Kidney capillary endothelial cell (primary cell): ENCODE results near the gene CRLF3.
"Not testable (repeated sequence)": the region's sequence is repeated elsewhere in the genome, so short reads cannot be mapped to it uniquely, and the experiment has no call there.

ENCODE experiments used
- DNase-seq: peaks from one replicate; pipeline ENCODE4 v3.0.0-alpha.2; 2018; ENCODE audit warnings: low spot score

The CRLF3 gene, protein sequence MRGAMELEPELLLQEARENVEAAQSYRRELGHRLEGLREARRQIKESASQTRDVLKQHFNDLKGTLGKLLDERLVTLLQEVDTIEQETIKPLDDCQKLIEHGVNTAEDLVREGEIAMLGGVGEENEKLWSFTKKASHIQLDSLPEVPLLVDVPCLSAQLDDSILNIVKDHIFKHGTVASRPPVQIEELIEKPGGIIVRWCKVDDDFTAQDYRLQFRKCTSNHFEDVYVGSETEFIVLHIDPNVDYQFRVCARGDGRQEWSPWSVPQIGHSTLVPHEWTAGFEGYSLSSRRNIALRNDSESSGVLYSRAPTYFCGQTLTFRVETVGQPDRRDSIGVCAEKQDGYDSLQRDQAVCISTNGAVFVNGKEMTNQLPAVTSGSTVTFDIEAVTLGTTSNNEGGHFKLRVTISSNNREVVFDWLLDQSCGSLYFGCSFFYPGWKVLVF

DNA sequence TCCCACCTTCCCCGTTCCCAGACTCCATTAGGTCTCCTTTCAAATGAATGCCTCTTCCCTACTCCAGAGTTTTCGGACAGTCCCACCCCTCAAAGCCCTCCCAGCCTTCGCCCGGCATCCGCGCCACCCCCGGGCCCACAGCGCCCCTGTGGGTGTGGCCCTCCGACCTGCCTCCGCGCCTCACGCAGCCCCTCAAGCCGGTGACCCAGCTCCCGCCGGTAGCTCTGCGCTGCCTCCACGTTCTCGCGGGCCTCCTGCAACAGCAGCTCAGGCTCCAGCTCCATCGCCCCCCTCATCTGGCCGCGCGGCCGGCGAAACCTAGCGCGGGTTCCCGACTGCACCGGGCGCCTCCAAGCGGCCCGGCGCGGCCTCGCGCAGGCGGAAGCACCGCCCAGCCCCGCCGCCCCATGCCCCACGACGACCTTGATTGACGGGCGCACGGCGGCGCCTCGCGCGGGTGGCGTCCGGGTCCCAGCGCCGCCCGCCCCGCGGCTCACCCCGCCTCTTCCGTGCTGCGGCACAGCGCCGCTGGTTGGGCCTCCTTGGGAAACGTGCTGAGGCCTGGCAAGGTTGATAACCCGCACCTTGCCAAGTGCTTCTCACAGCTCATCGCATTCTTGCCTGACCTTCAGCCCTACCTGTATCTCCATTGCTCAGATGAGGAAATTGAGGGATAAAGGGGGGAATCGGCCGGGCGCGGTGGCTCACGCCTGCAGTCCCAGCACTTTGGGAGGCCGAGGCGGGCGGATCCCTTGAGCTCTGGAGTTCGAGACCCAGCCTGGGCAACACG lies at the start of gene CRLF3:
Gene CRLF3 (minus strand): TSS at position 337 of the 790 bp plus-strand sequence. CDS start 41 bp downstream, at position 296.
- peak; percentile 81 for DNase-seq

DNA sequence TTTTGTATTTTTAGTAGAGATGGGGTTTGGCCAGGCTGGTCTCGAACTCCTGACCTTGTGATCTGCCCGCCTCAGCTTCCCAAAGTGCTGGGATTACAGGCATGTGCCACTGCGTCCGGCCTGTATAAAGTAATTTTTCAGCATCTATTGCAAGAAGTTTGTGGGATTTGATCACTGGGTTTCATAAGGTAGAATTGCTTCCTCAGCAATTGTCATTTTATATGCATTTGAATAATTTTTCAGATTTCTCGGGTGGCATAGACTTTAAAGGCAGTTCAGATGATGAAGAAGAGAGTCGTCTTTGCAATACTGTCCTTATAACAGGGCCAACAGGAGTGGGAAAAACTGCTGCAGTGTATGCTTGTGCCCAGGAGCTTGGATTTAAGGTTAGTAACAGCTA lies 44.5 kb upstream of the CRLF3 start:
- DNase-seq = no peak

DNA sequence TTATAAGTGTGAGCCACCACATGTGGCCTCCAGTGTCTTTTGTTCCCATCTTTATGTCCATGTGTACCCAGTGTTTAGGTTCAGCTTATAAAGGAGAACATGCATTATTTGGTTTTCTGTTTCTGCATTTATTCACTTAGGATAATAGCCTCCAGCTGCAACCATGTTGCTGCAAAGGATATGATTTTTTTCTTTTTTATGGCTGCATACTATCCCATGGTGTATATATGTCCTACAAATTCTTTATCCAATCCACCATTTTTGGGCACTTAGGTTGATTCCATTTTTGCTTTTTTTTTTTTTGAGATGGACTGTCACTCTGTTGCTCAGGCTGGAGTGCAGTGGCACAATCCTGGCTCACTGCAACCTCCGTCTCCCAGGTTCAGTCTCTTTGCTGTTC lies 40.1 kb upstream of the CRLF3 start:
- DNase-seq = no peak

DNA sequence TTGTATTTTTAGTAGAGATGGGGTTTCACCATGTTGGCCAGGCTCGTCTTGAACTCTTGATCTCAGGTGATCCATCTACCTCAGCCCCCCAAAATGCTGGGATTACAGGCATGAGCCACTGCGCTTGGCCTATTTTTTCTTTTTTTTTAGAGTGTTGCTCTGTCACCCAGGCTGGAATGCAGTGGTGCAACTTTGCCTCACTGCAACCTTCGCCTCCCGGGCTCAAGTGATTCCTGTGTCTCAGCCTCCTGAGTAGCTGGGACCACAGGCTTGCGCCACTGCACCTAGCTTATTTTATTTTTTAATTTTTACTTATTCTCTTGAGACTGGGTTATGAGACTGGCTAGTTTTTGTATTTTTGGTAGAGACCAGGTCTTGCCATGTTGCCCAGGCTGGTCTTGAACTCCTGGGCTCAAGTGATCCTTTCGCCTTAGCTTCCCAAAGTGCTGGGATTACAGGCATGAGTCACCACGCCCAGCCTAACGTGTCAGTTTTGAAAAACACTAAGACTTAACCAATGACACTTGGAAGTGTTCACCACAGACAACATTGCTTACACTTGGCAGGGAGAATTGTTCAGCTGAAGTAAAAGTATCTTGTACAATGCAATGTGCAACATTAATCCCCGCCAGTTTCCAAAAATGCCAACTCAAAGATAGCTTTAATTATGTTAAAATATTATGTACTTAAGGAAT lies 34.2 kb upstream of the CRLF3 start:
- DNase-seq = no peak

DNA sequence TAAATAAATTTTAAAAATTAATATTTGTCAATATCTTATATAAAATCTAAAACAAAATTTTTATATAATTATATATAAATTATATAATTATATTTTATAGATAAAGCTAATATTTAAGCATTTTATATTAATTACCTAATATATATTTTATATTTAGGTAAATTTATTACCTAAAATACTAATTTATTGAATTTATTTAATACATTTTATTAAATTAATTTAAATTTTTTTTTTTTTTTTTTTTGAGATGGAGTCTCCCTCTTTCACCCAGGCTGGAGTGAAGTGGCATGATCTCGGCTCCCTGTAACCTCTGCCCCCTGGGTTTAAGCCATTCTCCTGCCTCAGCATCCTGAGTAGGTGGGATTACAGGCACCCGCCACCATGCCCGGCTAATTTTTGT lies 29.7 kb upstream of the CRLF3 start:
- DNase-seq = no peak

DNA sequence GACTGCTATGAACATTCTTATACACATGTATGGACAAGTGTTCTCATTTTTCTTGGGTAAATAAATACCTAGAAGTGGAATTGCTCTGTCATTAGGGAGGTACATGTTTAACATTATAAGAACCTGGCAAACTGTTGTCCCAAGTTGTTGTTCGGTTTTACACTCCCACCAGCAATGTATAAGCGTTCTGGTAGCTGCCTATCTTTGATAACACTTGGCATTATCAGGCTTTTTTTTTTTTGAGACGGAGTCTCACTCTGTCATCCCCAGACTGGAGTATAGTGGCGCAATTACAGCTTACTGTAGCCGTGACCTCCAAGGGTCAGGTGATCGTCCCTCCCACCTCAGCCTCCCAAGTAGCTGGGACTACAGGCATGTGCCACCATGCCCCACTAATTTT lies 23.5 kb upstream of the CRLF3 start:
- DNase-seq = no peak

DNA sequence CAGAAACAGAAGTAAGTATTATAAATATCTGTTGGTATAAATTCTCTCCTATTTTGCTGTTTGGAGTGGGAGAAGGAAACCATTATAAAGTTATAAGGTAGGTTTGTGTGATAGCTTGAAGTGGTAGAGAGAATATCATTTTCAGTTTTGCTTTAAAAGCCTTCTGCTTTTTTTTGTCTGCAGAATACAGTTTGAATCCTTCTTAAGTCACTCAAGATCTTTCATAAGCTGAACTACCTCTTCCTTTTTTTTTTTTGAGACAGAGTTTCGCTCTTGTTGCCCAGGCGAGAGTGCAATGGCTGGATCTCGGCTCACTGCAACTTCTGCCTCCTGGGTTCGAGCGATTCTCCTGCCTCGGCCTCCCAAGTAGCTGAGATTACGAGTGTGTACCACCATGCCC lies 16.3 kb upstream of the CRLF3 start:
- no peak for DNase-seq

DNA sequence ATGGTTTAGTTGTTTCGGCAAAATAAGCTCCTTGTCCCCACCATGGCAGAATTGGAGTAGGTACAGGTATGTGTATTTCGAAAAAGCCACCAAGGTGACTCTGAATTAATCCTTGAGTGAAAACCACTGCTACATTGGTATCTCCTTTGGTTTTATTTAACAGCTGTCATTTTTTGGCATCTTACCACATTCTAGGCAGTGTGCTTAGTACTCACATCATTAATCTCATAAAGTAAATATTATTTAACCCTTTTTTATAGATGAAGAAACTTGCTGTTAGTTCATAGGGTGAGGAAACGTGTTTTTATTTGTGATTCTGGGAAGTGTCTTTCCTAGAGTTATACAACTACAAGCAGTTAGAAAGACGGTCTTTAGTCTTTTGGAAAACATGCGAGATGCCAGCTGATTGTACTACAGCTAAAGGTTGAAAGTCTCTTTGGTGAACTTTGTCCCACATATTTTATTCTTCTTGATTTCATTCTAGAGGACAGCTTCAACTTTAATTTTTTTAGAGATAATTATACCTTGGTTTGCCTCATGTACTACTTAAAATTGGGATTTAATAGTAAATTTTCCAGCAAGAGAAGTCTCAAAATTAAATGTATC lies 13.8 kb upstream of the CRLF3 start:
- no peak for DNase-seq

DNA sequence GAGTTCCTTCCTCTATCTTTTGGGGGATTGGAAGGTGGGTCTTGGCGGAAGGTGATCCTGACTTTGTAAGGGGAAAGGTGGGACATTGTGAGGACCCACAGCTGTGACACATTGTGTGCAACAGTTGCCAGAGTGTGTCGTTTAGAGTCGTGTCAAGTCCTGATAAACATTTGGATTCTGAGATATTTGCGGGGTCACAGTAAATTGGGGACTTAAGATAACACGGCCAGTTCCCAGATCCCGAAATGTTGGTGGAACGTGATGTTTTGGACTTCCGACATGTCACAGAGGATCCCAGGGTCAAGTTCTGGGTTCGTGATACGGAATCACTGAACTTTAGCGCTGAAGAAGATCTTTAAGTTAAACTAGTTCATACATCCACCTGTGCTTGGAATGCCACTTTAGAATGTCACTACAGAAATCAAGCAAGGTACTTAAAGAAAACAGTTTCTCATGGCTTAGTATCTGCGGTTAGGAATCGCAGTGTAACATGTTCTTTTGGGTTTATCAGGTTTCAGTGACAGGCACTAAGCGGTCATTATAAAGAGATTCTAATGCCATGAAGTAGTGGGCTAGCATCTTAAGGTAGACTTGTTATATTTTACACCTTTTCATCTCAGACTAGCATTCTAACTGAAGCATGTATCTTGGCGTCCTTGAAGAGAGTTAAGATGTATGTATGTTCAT lies 8.1 kb upstream of the CRLF3 start:
- DNase-seq = peak; percentile 21

DNA sequence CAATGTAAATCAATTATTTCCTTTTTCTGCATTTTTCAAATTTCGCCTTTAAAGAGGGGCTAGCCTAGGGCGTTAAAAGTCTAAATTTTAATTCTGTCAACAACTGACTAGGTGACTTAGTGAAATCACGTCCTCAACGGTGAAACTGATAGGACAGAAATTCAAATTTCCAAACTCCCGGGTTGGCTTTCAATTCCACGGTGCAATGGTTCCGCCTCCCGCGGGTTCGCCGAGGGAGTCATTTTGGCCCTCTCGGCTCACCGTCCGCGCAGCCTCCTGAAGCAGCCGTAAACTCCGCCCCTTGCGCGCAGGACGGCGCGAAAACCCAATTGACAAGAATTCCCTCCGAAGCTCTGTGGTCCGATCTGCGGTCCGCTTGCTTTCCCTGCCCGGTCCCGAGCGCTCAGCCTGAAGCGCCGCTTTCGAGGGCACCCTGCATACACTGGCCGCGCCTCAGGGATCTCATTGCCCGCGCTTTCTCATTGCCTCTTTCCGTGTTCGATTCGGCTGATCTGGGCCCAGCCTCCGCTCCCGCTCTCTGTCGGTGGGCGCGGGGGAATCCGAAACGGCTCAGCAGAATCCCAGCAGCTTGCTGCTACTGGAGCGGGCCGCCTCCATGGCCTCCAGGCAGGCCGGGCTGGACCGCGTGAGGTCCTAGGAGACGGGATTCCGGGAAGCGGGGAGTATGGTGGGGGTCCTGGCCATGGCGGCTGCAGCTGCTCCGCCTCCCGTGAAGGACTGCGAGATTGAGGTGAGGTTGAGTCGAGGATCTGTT lies 7.4 kb upstream of the CRLF3 start, which contains the start of gene ATAD5:
Gene ATAD5 (plus strand): TSS at position 304 of the 775 bp plus-strand sequence. CDS start 382 bp downstream, at position 686.
- DNase-seq = peak; percentile 76

DNA sequence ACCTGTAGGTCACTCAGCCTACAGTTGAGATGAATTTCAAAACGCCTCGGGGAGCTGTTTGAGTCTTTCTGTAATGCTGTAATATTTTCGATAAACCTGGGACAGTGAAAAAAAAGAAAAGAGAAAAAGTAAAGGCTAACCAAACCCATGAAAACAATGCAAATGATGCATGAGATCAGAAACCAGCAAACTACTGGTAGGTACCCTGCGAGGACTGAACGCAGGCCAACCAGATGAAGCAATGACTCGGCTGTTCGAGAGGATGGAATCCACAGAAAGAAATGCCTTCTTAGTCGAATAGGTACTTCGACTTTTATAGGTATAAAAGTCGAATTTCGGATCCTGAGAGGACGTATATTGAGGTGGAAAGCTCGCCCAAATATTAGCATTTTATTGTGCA lies 6.8 kb upstream of the CRLF3 start:
- no peak for DNase-seq

DNA sequence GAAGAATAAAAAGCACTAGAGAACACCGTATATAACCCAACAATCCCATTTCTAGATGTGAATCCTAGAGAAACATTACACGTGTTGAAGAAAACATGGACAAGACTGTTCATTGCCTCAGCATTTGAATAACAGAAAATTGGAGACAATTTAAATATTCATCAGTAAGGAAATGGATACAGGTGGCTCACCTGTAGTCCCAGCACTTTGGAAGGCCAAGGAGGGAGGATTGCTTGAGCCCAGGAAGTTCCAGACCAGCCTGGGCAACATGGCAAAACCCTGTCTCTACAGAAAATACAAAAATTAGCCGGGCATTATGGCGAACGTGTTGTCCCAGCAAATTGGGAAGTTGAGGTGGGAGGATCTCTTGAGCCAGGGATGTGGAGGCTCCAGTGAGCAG lies 4.5 kb upstream of the CRLF3 start:
- no peak for DNase-seq

DNA sequence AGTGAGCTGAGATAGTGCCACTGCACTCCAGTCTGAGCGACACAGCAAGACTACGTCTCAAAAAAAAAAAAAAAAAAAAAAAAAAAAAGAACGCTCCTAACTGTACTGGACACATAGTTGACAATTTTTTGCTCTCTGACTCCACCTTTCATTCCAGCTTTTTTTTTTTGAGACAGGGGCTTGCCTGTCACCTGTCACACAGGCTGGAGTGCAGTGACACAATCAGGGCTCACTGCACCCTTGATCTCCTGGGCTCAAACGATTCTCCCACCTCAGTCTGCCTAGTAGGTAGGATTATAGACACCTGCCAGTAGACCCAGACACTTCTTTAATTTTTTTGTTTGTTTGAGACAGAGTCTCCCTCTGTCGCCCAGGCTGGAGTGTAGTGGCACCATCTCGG lies 2.6 kb upstream of the CRLF3 start:
- no peak for DNase-seq

DNA sequence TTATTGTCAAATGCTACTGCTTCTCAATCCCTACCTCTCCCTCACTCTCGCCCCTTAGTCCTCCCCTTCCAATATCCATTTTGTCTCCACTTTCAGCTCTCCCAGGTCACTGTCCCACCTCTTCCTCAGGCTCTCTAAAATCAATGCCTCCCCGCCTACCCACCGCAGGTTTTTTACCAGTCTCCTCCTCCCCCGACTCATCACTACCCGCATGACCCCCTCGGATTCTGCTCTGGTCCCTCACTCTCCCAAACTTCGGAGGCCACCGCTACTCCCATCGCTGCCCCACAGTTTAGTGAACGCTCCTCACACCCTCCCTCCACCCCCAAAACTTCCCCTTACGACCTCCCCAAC lies 513 bp downstream of the CRLF3 start:
- DNase-seq = no peak

DNA sequence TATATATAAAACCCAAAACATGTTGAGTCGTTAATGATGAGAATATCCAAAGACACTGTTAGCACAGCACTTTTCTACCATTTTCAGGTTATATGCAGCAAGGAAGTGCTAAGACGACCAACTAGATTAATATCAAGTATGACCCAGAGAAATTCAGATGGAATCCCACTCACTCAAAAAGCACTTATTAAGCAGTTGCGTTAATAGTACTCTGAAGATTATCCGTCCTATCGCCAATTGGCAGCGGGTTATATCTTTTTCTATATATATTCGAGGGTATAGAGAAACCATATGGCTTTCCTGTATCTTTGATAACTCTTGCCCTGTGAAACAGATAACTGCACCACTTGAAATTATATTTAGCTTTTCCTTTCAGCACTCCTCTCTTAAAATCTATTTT lies 1.1 kb downstream of the CRLF3 start:
- DNase-seq = no peak

DNA sequence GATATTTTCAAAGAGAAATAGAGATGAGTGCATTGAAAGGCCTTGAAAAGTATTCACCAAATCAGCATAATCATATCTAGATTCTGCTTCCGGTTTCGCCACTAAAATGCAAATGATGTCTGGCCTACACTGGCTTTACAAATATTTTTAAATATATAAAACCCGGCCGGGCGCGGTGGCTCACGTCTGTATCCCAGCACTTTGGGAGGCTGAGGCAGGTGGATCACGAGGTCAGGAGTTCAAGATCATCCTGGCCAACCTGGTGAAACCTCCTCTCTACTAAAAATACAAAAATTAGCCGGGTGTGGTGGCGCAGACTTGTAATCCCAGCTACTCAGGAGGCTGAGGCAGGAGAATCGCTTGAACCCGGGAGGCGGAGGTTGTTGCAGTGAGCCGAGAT lies 1.6 kb downstream of the CRLF3 start:
- not testable (repeated sequence) for DNase-seq

DNA sequence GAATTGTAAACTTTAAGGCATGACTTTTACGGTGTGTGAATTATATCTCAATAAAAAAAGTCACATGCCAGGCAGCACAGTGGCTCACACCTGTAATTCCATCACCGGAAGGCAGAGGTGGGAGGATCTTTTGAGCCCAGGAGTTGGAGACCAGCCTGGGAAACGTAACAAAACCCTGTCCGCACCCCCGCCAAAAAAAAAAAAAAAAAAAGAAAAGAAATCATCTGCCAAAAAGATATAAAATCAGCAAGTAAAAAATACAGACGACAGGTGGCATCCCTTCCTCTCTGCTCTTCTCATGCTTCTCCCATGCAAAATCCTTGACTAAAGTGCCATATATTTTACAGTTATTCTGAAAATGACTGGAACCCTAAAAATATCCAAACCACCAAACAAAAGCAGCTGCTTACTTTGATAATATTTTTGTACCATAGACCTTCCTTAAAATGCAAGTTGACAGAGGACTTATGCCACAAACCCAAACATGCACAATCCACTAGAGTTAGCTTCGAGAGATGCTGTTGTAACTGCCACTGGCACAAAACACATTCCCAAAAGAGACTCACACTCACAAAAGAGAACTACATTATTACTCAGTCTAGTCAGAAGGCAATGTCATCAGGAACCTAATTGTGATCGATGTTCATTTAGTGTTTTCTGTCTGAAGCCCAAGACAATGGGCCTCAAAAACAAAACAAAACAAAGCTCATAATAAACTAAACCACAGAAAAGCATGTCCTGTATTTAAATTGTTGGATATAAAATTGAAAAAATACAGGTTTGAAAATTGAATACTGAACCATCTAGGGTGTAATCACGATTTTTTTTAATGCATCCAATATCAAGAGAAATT lies 2.4 kb downstream of the CRLF3 start:
- no peak for DNase-seq

DNA sequence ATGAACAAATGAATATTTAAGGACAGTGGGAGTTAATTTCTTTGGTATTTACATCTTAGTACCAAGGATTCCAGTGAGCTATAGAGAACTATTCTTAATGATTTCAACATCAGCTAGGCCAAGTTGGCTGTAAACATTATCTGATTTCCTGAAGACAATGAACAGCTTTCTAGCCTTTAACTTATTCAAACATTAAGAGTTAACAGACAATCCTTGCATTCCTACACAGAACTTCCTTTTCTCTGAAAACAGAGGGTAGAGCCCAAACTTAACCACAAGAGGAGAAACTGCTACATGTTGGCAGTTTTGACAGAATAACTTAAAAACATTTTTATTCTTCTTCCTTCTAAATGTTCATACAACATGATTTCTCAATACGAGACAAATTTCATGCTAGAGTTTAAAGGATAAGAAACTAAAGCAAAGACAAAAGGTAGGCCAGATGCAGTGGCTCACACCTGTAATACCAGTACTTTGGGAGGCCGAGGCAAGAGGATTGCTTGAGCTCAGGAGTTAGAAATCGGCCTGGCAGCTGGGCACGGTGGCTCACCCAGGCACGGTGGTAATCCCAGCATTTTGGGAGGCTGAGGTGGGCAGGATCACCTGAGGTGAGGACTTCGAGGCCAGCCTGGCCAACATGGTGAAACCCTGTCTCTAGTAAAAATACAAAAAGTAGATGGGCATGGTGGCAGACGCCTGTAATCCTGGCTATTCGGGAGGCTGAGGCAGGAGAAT lies 4.4 kb downstream of the CRLF3 start:
- no peak for DNase-seq

DNA sequence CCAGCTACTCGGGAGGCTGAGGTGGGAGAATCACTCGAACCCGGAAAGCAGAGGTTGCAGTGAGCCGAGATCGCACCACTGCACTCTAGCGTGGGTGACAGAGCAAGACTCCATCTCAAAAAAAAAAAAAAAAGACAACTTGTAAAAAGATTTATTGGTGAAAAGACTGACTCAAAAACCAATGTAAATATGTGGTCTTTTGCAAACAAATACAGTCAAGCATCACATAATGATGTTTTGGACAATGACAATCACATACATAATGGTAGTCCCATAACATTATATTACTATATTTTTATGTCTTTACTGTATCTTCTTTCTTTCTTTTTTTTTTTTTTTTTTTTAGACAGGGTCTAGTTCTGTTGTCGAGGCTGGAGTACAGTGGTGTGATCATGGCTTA lies 8.3 kb downstream of the CRLF3 start:
- DNase-seq = no peak
